ENCODE data around the gene TAF1D. TPM values are rescaled to one million over a fixed set of nuclear protein-coding genes. Genes with fewer than 3 reads are reported as not detected.

Gene TAF1D
- total RNA-seq, 1 experiment from 2014 or later = 165 TPM

DNA sequence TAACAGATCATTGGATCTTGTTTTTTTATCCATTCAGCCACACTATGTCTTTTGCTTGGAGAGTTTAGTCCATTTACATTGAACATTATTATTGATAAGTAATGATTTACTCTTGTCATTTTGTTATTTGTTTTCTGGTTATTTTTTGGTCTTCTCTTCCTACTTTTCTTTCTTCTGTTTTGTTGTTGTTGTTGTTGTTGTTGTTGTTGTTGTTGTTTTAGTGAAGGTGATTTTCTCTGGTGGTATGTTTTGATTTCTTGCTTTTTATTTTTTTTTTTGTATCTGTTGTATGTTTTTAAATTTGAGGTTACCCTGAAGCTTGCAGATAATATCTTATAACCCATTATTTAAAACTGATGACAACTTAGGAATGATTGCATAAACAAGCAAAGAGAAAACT lies 28.6 kb downstream of the TAF1D start:
- no peaks in the 10 kb centered on the region for H3K36me3 ChIP-seq (ENCODE audit: control insufficient read depth, insufficient read depth, low read length)
- ATAC-seq (no peak), DNase-seq (ENCODE audit: low read depth, low spot score) (no peak)
- H3K27ac ChIP-seq (ENCODE audit: low read length) = no peak overlapping the region
- TF ChIP-seq CTCF (IDR thresholded peaks at IDR 0.05) (no peak), TCF7L2 (IDR thresholded peaks at IDR 0.05; ENCODE audit: low read depth, low read length) (no peak), POLR2AphosphoS5 (IDR thresholded peaks at IDR 0.05; ENCODE audit: low read depth, low read length) (no peak), SIN3A (IDR thresholded peaks at IDR 0.05; ENCODE audit: borderline replicate concordance, insufficient read depth, low read depth, low read length) (no peak)
- TF ChIP-seq, protein P1, sequence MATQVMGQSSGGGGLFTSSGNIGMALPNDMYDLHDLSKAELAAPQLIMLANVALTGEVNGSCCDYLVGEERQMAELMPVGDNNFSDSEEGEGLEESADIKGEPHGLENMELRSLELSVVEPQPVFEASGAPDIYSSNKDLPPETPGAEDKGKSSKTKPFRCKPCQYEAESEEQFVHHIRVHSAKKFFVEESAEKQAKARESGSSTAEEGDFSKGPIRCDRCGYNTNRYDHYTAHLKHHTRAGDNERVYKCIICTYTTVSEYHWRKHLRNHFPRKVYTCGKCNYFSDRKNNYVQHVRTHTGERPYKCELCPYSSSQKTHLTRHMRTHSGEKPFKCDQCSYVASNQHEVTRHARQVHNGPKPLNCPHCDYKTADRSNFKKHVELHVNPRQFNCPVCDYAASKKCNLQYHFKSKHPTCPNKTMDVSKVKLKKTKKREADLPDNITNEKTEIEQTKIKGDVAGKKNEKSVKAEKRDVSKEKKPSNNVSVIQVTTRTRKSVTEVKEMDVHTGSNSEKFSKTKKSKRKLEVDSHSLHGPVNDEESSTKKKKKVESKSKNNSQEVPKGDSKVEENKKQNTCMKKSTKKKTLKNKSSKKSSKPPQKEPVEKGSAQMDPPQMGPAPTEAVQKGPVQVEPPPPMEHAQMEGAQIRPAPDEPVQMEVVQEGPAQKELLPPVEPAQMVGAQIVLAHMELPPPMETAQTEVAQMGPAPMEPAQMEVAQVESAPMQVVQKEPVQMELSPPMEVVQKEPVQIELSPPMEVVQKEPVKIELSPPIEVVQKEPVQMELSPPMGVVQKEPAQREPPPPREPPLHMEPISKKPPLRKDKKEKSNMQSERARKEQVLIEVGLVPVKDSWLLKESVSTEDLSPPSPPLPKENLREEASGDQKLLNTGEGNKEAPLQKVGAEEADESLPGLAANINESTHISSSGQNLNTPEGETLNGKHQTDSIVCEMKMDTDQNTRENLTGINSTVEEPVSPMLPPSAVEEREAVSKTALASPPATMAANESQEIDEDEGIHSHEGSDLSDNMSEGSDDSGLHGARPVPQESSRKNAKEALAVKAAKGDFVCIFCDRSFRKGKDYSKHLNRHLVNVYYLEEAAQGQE (IDR thresholded peaks at IDR 0.05; ENCODE audit: insufficient read depth in 1 of 2, low read depth in 2 of 2, low read length in 1 of 2) = no peak
- no peaks in the 10 kb centered on the region for H3K9me3 ChIP-seq (ENCODE audit: control insufficient read depth, insufficient read depth, low read depth, low read length)
- intact Hi-C loops (cut with micrococcal nuclease; ENCODE audit: unreplicated experiment) (no loop called here), in situ Hi-C loops (cut with HindIII; ENCODE audit: low pct_unique_long_range_greater_than_20kb, low sequenced_read_pairs) (no loop called here)
- ChIA-PET POLR2A (interaction anchor here (0.6 kb wide), 1 partner anchor 78 kb away, joined by 3 read pairs; no protein-coding TSS in a partner anchor), CTCF (no interaction called here)
- H3K27me3 ChIP-seq (ENCODE audit: control insufficient read depth, insufficient read depth, low read length) = no peaks in the 10 kb centered on the region
- H3K4me3 ChIP-seq (ENCODE audit: low read depth in 2 of 2, low read length in 2 of 2) = no peak overlapping the region
- BruUV-seq (replicated peaks) = no TSS peak
- no peaks in the 10 kb centered on the region for H3K4me1 ChIP-seq (ENCODE audit: control insufficient read depth, insufficient read depth, low read length)

DNA sequence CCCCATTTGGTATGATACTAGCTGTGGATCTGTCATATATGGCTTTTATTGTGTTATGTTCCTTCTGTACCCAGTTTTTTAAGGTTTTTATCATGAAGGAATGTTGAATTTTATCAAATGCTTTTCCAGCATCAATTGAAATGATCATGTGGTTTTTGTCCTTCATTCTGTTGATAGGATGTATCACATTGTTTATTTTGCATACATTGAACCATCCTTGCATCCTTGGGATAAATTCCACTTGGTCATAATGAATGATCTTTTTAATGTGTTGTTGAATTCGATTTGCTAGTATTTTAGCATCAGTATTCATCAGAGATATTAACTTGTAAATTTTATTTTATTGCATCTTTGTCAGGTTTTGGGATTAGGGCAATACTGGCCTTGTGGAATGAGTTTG lies 31.1 kb downstream of the TAF1D start:
- ChIA-PET CTCF (no interaction called here), POLR2A (no interaction called here)
- in situ Hi-C loops (cut with HindIII; ENCODE audit: low pct_unique_long_range_greater_than_20kb, low sequenced_read_pairs) (no loop called here), intact Hi-C loops (cut with micrococcal nuclease; ENCODE audit: unreplicated experiment) (no loop called here)
- Histone ChIP-seq H3K36me3 (ENCODE audit: control insufficient read depth, insufficient read depth, low read length) (peaks cover 6% of the 10 kb centered on the region), H3K4me1 (ENCODE audit: control insufficient read depth, insufficient read depth, low read length) (no peaks in the 10 kb centered on the region), H3K27me3 (ENCODE audit: control insufficient read depth, insufficient read depth, low read length) (no peaks in the 10 kb centered on the region), H3K9me3 (ENCODE audit: control insufficient read depth, insufficient read depth, low read depth, low read length) (no peaks in the 10 kb centered on the region), H3K4me3 (ENCODE audit: low read depth in 2 of 2, low read length in 2 of 2) (no peak overlapping the region), H3K27ac (ENCODE audit: low read length) (no peak overlapping the region)
- ATAC-seq = no peak
- BruUV-seq (replicated peaks) = no TSS peak
- TF ChIP-seq POLR2AphosphoS5 (IDR thresholded peaks at IDR 0.05; ENCODE audit: low read depth, low read length) (no peak), SIN3A (IDR thresholded peaks at IDR 0.05; ENCODE audit: borderline replicate concordance, insufficient read depth, low read depth, low read length) (no peak)
- TF ChIP-seq, protein P1 (IDR thresholded peaks at IDR 0.05; ENCODE audit: insufficient read depth in 1 of 2, low read depth in 2 of 2, low read length in 1 of 2) = no peak
- DNase-seq (ENCODE audit: low read depth, low spot score) = no peak
